ENCODE results near the gene POU3F1. TPM values are rescaled to one million over a fixed set of nuclear protein-coding genes. Genes with fewer than 3 reads are reported as not detected.

Gene POU3F1
- total and polyA plus RNA-seq, 8 donors, result 0.07 to 0.57 (median 0.08) TPM; not detected in 4

GRCh38 chr1:38082769-38083263 is 36.2 kb upstream of the POU3F1 start:
- 88 to 91% methylated on average over 3 of the region's 3 CpGs for WGBS, 2 donors
- TF ChIP-seq, protein P1, sequence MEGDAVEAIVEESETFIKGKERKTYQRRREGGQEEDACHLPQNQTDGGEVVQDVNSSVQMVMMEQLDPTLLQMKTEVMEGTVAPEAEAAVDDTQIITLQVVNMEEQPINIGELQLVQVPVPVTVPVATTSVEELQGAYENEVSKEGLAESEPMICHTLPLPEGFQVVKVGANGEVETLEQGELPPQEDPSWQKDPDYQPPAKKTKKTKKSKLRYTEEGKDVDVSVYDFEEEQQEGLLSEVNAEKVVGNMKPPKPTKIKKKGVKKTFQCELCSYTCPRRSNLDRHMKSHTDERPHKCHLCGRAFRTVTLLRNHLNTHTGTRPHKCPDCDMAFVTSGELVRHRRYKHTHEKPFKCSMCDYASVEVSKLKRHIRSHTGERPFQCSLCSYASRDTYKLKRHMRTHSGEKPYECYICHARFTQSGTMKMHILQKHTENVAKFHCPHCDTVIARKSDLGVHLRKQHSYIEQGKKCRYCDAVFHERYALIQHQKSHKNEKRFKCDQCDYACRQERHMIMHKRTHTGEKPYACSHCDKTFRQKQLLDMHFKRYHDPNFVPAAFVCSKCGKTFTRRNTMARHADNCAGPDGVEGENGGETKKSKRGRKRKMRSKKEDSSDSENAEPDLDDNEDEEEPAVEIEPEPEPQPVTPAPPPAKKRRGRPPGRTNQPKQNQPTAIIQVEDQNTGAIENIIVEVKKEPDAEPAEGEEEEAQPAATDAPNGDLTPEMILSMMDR (IDR thresholded peaks at IDR 0.05), result no peak
- no peak overlapping the region for H3K27ac ChIP-seq

DNA sequence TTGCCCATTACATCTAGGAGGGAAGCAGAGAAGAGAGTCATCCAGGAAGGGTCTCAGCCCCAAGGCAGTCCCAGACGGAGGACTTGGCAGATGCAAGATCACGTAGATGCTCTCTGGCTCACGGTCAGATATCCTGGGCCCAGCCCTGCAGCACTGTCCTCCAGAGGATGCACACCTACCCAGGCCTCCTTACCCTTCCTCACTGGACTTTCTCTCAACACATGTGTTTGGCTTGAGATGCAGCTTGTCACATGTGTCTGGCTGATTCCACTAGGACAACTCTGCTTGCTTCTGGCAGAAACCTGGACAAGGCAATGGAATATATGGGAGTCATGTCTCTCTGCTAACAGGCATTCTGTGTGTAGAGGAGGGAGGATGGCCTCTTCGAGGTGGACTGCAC is 32.4 kb upstream of the POU3F1 start:
- Histone ChIP-seq H3K27ac (no peak overlapping the region), H3K4me3 (no peak overlapping the region), H3K9me3 (no peaks in the 10 kb centered on the region), H3K36me3 (no peaks in the 10 kb centered on the region), H3K27me3 (no peaks in the 10 kb centered on the region), H3K4me1 (peaks cover 0 to under 1% (median 0%) of the 10 kb centered on the region in 3 donors)
- TF ChIP-seq, protein P1 (IDR thresholded peaks at IDR 0.05), result no peak
- ATAC-seq (no peak), FAIRE-seq (no peak), DNase-seq (no peak)
- intact Hi-C loops (cut with DNase I), result no loop called here
- 71 to 86% methylated on average over 4 of the region's 4 CpGs for WGBS, 2 donors

More at GRCh38 chr1:38082769-38083263, 36.2 kb upstream of the POU3F1 start:
- H3K4me1 ChIP-seq, result peaks cover 5 to 13% (median 9%) of the 10 kb centered on the region in 3 donors
- FAIRE-seq (no peak), ATAC-seq (no peak), DNase-seq (no peak)
- H3K9me3 ChIP-seq, result no peaks in the 10 kb centered on the region
- H3K27me3 ChIP-seq, result no peaks in the 10 kb centered on the region
- H3K4me3 ChIP-seq, result no peak overlapping the region
- intact Hi-C loops (cut with DNase I), result no loop called here
- no peaks in the 10 kb centered on the region for H3K36me3 ChIP-seq

- 83 to 86% methylated on average over 3 of the region's 3 CpGs for WGBS, 2 donors
- H3K9me3 ChIP-seq, result no peaks in the 10 kb centered on the region
- TF ChIP-seq, protein P1 (IDR thresholded peaks at IDR 0.05), result no peak
- ATAC-seq (no peak), FAIRE-seq (no peak), DNase-seq (no peak)
- no peak overlapping the region for H3K27ac ChIP-seq
- H3K36me3 ChIP-seq, result no peaks in the 10 kb centered on the region
- H3K4me1 ChIP-seq, result no peaks in the 10 kb centered on the region
- no peaks in the 10 kb centered on the region for H3K27me3 ChIP-seq
- H3K4me3 ChIP-seq, result no peak overlapping the region
- intact Hi-C loops (cut with DNase I), result no loop called here
Observed at GRCh38 chr1:38077523-38078147, 31.0 kb upstream of the POU3F1 start.

DNA sequence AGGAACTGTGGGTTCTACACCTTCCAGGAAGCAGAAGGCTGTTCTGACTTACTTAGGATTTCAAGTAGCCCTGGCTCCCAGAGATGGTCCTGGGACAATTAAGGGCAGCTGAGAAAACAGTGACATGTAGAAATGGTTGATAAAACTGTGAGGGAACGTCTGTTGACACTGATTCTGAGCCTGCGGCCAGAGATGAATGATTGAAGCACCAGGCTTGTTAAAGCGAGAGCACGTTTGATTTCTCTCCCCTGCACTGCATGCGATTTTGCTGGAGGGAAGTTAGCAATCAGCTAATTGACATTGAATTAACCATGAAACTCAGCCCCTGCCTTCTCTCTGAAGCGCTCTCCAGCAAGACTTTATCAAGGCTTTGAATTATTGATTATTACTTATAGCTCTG is 29.9 kb upstream of the POU3F1 start:
- ATAC-seq (no peak), FAIRE-seq (no peak), DNase-seq (no peak)
- Histone ChIP-seq H3K27ac (no peak overlapping the region), H3K27me3 (no peaks in the 10 kb centered on the region), H3K4me3 (no peak overlapping the region), H3K36me3 (no peaks in the 10 kb centered on the region), H3K9me3 (no peaks in the 10 kb centered on the region), H3K4me1 (no peaks in the 10 kb centered on the region)
- 23 to 26% methylated on average over 6 of the region's 6 CpGs for WGBS, 2 donors
- TF ChIP-seq, protein P1 (IDR thresholded peaks at IDR 0.05), result no peak
- intact Hi-C loops (cut with DNase I), result no loop called here

- Histone ChIP-seq H3K4me1 (no peaks in the 10 kb centered on the region), H3K4me3 (no peak overlapping the region), H3K36me3 (no peaks in the 10 kb centered on the region), H3K9me3 (no peaks in the 10 kb centered on the region), H3K27me3 (no peaks in the 10 kb centered on the region), H3K27ac (no peak overlapping the region)
- peak in 2 of 4 donors; percentile 55 to 79 for ATAC-seq
- TF ChIP-seq, protein P1 (IDR thresholded peaks at IDR 0.05), result no peak
- DNase-seq, result peak in 1 of 6 donors; percentile 8
- no peak for FAIRE-seq
- intact Hi-C loops (cut with DNase I), result no loop called here
- WGBS, 2 donors, result 20 to 22% methylated on average over 6 of the region's 6 CpGs
Observed at GRCh38 chr1:38076038-38076437, 29.4 kb upstream of the POU3F1 start.
